Nephron (organoid): ENCODE data around the gene PLEKHG5.
"Not testable (repeated sequence)": the region's sequence is repeated elsewhere in the genome, so short reads cannot be mapped to it uniquely, and the experiment has no call there.

Experiments
- H3K27ac Mint-ChIP-seq, 3 experiments: 2 replicates each; pipeline ENCODE4 v1.8.0; 2020; ENCODE audit warnings: mixed read lengths in 3 of 3, mild to moderate bottlenecking in 2 of 3, moderate library complexity in 1 of 3
- H3K27me3 Mint-ChIP-seq: 2 replicates; pipeline ENCODE4 v1.8.0; 2021; ENCODE audit warnings: low read depth, mild to moderate bottlenecking, moderate library complexity, mixed read lengths
- H3K36me3 Mint-ChIP-seq: 2 replicates; pipeline ENCODE4 v1.8.0; 2020; ENCODE audit warnings: low read depth, mixed read lengths
- H3K4me1 Mint-ChIP-seq: 2 replicates; pipeline ENCODE4 v1.8.0; 2020; ENCODE audit warnings: mixed read lengths
- H3K4me3 Mint-ChIP-seq, 3 experiments: 2 replicates each; pipeline ENCODE4 v1.8.0; 2020; ENCODE audit warnings: mild to moderate bottlenecking in 3 of 3, mixed read lengths in 3 of 3, moderate library complexity in 2 of 3
- H3K9me3 Mint-ChIP-seq: 2 replicates; pipeline ENCODE4 v1.8.0; 2020; ENCODE audit warnings: mixed read lengths
- CTCF ChIP-seq, 3 experiments: fragments of 200-600 bp; sonication (generic); IDR thresholded peaks; one replicate each; pipeline ENCODE4 v1.5.0; 2021; ENCODE audit warnings: antibody characterized with exemption in 3 of 3; ENCODE audit not compliant: unreplicated experiment in 3 of 3

PLEKHG5 gene

GRCh38 chr1:6494627-6495026 lies 3.2 kb upstream of the PLEKHG5 start:
- Mint-ChIP-seq H3K4me1 (peaks cover 19% of the 10 kb centered on the region), H3K4me3 (peak overlapping the region in 1 of 3 experiments; percentile 7), H3K27me3 (peaks cover 6% of the 10 kb centered on the region), H3K9me3 (no peaks in the 10 kb centered on the region), H3K27ac (no peak overlapping the region), H3K36me3 (no peaks in the 10 kb centered on the region)
- TF ChIP-seq CTCF (IDR thresholded peaks at IDR 0.05; ENCODE audit: unreplicated experiment in 3 of 3) = no peak

- H3K9me3 Mint-ChIP-seq, H3K4me3 Mint-ChIP-seq, H3K27me3 Mint-ChIP-seq, H3K36me3 Mint-ChIP-seq, H3K27ac Mint-ChIP-seq: not testable (repeated sequence)
- peaks cover 13% of the 10 kb centered on the region for H3K4me1 Mint-ChIP-seq
Observed at GRCh38 chr1:6493834-6494223, 2.4 kb upstream of the PLEKHG5 start.

- peak overlapping the region in 2 of 3 experiments; percentile 49 to 57 for H3K27ac Mint-ChIP-seq
- no peaks in the 10 kb centered on the region for H3K36me3 Mint-ChIP-seq
- no peak for TF ChIP-seq CTCF (IDR thresholded peaks at IDR 0.05; ENCODE audit: unreplicated experiment in 3 of 3)
- peaks cover 16% of the 10 kb centered on the region for H3K4me1 Mint-ChIP-seq
- H3K27me3 Mint-ChIP-seq = peaks cover 12% of the 10 kb centered on the region
- no peaks in the 10 kb centered on the region for H3K9me3 Mint-ChIP-seq
- H3K4me3 Mint-ChIP-seq = peak overlapping the region; percentile 80 to 83 (median 82)
Observed at GRCh38 chr1:6491966-6492365, 499 bp upstream of the PLEKHG5 start.

- TF ChIP-seq CTCF (IDR thresholded peaks at IDR 0.05; ENCODE audit: unreplicated experiment in 3 of 3) = no peak
- Mint-ChIP-seq H3K27me3 (peaks cover 18% of the 10 kb centered on the region), H3K36me3 (no peaks in the 10 kb centered on the region), H3K4me3 (peak overlapping the region; percentile 80 to 83 (median 82)), H3K9me3 (no peaks in the 10 kb centered on the region), H3K4me1 (peaks cover 17% of the 10 kb centered on the region), H3K27ac (peak overlapping the region; percentile 48 to 57 (median 49))
Observed at GRCh38 chr1:6491081-6491449, 402 bp downstream of the PLEKHG5 start.

GRCh38 chr1:6490181-6491080 lies 1.0 kb downstream of the PLEKHG5 start:
- Mint-ChIP-seq H3K36me3 (no peaks in the 10 kb centered on the region), H3K27ac (no peak overlapping the region), H3K4me1 (peaks cover 17% of the 10 kb centered on the region), H3K9me3 (no peaks in the 10 kb centered on the region), H3K27me3 (peaks cover 15% of the 10 kb centered on the region), H3K4me3 (peak overlapping the region; percentile 80 to 83 (median 82))
- peak; percentile 0 to 49 (median 26) for TF ChIP-seq CTCF (IDR thresholded peaks at IDR 0.05; ENCODE audit: unreplicated experiment in 3 of 3)

- H3K4me1 Mint-ChIP-seq = peaks cover 17% of the 10 kb centered on the region
- no peaks in the 10 kb centered on the region for H3K36me3 Mint-ChIP-seq
- no peaks in the 10 kb centered on the region for H3K9me3 Mint-ChIP-seq
- no peak overlapping the region for H3K27ac Mint-ChIP-seq
- H3K27me3 Mint-ChIP-seq = peaks cover 15% of the 10 kb centered on the region
- H3K4me3 Mint-ChIP-seq = peak overlapping the region; percentile 70 to 80 (median 76)
- TF ChIP-seq CTCF (IDR thresholded peaks at IDR 0.05; ENCODE audit: unreplicated experiment in 3 of 3) = peak; percentile 90 to 96 (median 95)
Observed at GRCh38 chr1:6489799-6490180, 1.7 kb downstream of the PLEKHG5 start.
